ENCODE measurements around the gene EBPL. TPM values are rescaled to one million over a fixed set of nuclear protein-coding genes. Genes with fewer than 3 reads are reported as not detected.

The EBPL gene
- total RNA-seq, 6 donors from 2014 or later, result 26.2 to 82.3 (median 54.8) TPM

DNA sequence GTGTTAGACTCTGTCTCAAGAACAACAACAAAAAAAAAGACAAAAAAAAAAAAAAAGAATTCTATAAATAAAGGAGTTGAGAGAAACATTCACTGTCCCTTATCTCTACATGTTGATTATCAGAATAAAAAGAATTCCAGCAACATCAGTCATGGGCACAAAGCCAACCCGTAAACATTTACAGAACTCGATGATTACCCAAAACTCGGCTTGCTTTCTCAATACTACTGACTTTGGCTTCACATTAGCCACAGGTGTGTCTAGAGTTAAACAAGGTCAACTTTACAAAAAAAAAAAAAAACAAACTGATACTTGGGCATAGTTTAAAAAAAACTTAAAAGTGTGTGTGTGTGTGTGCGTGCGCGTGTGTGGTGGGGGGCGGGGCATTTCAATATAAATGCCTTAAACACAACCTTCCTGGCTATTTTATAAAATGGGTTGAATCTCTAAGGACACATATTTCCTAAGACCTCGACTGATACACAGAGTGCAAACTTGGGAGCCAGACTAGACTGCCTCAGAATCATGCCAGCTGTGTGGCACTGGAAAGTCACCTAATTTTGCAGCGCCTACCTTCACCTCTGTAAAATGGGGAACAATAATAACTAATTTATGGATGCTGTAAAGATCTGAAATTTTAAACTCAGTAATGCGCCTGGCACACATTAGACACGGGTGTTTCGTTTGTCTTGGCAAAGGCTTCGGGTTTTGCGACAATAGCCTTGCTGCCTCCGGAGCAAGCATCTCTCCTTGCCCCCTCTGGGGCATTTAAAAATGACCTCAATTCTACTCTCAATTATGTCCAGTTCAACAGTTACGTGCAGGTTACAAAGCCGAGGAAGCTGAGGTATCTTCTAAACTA, 922 bp downstream of the EBPL start:
- TF ChIP-seq POLR2A (IDR thresholded peaks at IDR 0.05) (no peak), EP300 (IDR thresholded peaks at IDR 0.05) (no peak), POLR2AphosphoS5 (IDR thresholded peaks at IDR 0.05) (no peak)
- TF ChIP-seq, protein P1, sequence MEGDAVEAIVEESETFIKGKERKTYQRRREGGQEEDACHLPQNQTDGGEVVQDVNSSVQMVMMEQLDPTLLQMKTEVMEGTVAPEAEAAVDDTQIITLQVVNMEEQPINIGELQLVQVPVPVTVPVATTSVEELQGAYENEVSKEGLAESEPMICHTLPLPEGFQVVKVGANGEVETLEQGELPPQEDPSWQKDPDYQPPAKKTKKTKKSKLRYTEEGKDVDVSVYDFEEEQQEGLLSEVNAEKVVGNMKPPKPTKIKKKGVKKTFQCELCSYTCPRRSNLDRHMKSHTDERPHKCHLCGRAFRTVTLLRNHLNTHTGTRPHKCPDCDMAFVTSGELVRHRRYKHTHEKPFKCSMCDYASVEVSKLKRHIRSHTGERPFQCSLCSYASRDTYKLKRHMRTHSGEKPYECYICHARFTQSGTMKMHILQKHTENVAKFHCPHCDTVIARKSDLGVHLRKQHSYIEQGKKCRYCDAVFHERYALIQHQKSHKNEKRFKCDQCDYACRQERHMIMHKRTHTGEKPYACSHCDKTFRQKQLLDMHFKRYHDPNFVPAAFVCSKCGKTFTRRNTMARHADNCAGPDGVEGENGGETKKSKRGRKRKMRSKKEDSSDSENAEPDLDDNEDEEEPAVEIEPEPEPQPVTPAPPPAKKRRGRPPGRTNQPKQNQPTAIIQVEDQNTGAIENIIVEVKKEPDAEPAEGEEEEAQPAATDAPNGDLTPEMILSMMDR (IDR thresholded peaks at IDR 0.05), result no peak
- peaks cover 7 to 26% (median 8%) of the 10 kb centered on the region in 4 donors for H3K4me1 ChIP-seq
- peak overlapping the region; percentile 59 to 96 (median 86) for H3K4me3 ChIP-seq
- DNase-seq, result no peak
- no peaks in the 10 kb centered on the region for H3K9me3 ChIP-seq
- WGBS, 2 donors, result 4 to 5% methylated on average over 17 of the region's 17 CpGs
- peak in 1 of 2 donors; percentile 1 for ATAC-seq (ENCODE audit: low FRiP score in 2 of 2)
- no peaks in the 10 kb centered on the region for H3K27me3 ChIP-seq
- peak overlapping the region; percentile 77 to 87 (median 83) for H3K27ac ChIP-seq
- peaks cover 0 to 12% (median 3%) of the 10 kb centered on the region in 4 donors for H3K36me3 ChIP-seq

DNA sequence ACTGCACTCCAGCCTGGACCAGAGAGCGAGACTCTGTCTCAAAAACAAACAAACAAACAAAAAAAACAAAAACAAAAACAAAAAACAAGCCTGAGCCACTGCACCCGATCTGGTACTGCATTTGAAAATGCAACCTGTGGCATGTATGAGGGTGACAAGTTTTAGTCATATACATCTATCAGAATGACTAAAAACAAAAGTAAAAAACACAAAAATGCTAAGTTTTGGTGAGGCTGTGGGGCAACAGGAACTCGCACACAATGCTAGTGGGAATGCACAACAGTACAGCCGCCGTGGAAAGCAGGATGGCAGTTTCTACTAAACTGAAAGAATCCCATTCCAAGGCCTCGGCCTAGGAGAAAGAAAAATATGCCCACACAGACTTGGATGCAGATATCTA, 7.8 kb downstream of the EBPL start:
- no peak for ATAC-seq (ENCODE audit: low FRiP score in 2 of 2)
- TF ChIP-seq EP300 (IDR thresholded peaks at IDR 0.05) (no peak), POLR2A (IDR thresholded peaks at IDR 0.05) (no peak)
- TF ChIP-seq, protein P1 (IDR thresholded peaks at IDR 0.05), result no peak
- no peaks in the 10 kb centered on the region for H3K4me1 ChIP-seq
- no peak for DNase-seq
- no peak overlapping the region for H3K4me3 ChIP-seq
- no peaks in the 10 kb centered on the region for H3K9me3 ChIP-seq
- peaks cover 0 to 12% (median 3%) of the 10 kb centered on the region in 4 donors for H3K36me3 ChIP-seq
- WGBS, 2 donors, result 79 to 92% methylated on average over 6 of the region's 6 CpGs
- H3K27ac ChIP-seq, result no peak overlapping the region
- H3K27me3 ChIP-seq, result no peaks in the 10 kb centered on the region

- 83 to 88% methylated on average over 4 of the region's 4 CpGs for WGBS, 2 donors
- TF ChIP-seq, protein P1 (IDR thresholded peaks at IDR 0.05), result no peak
- TF ChIP-seq POLR2A (IDR thresholded peaks at IDR 0.05) (no peak), POLR2AphosphoS5 (IDR thresholded peaks at IDR 0.05) (no peak), EP300 (IDR thresholded peaks at IDR 0.05) (no peak)
- ATAC-seq (ENCODE audit: low FRiP score in 2 of 2), result no peak
Measured at GRCh38 chr13:49681842-49682435, 9.3 kb downstream of the EBPL start.

DNA sequence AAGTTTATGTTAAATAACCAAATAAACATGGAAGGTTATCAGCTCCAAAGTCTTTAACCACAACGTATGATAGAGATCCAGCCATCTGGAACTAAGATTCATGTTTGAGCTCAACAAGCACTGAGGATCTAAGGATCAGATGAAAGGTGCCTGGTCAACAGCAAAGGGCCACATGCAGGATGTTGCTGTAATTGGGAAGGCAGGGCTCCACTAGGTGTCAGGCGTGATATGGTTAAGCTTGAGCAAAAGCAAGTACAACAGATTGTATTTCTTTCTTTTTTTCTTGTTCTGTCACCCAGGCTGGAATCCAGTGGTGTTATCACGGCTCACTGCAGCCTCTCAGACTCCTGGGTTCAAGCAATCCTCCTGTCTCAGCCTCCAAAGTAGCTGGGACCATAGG, 12.0 kb downstream of the EBPL start:
- TF ChIP-seq, protein P1 (IDR thresholded peaks at IDR 0.05), result no peak
- TF ChIP-seq POLR2AphosphoS5 (IDR thresholded peaks at IDR 0.05) (no peak), EP300 (IDR thresholded peaks at IDR 0.05) (no peak), POLR2A (IDR thresholded peaks at IDR 0.05) (no peak)
- WGBS, 2 donors, result 73 to 79% methylated on average over 3 of the region's 3 CpGs
- Histone ChIP-seq H3K4me3 (no peak overlapping the region), H3K9me3 (no peaks in the 10 kb centered on the region), H3K27me3 (no peaks in the 10 kb centered on the region), H3K4me1 (no peaks in the 10 kb centered on the region), H3K36me3 (peaks cover 0 to 2% (median 0%) of the 10 kb centered on the region in 4 donors), H3K27ac (no peak overlapping the region)
- ATAC-seq (ENCODE audit: low FRiP score in 2 of 2) (no peak), DNase-seq (no peak)

More at GRCh38 chr13:49681842-49682435, 9.3 kb downstream of the EBPL start:
- Histone ChIP-seq H3K9me3 (no peaks in the 10 kb centered on the region), H3K27me3 (no peaks in the 10 kb centered on the region), H3K4me3 (no peak overlapping the region), H3K4me1 (no peaks in the 10 kb centered on the region), H3K36me3 (peaks cover 0 to 7% (median 0%) of the 10 kb centered on the region in 4 donors), H3K27ac (no peak overlapping the region)
- DNase-seq, result no peak

Measured in upper lobe of left lung (tissue), 6 donors.